H1 (cell line): ENCODE measurements around the gene TMEM161B. TPM values are rescaled to one million over a fixed set of nuclear protein-coding genes. Genes with fewer than 3 reads are reported as not detected.

ENCODE experiments used
- CTCF ChIA-PET: fragments of 300-600 bp; sonication (Branson Sonifier 250); formaldehyde crosslinking; loops from one replicate; lab custom pipeline; 2021; ENCODE audit not compliant: partially characterized antibody; lab: Charles Lee
- POLR2A ChIA-PET: fragments of 300-600 bp; sonication (Branson Sonifier 250); formaldehyde crosslinking; loops from one replicate; lab custom pipeline; 2021; ENCODE audit warnings: inconsistent platforms; ENCODE audit not compliant: partially characterized antibody; lab: Charles Lee
- DNase-seq, 2 experiments: peaks; one replicate each; pipeline versions ENCODE4 v3.0.0 to v3.0.0-alpha.2; 2010 to 2022; ENCODE audit warnings: low spot score in 2 of 2, low read depth in 1 of 2, mixed read lengths in 1 of 2
- FAIRE-seq: peaks from 2 replicates; lab custom pipeline; 2011; peaks lifted over from hg19 to GRCh38; lab: Jason Lieb, UNC
- H2AFZ ChIP-seq: 2 replicates; pipeline ENCODE4 v1.8.1; 2012; ENCODE audit warnings: low read length, inconsistent platforms
- H2AK5ac ChIP-seq: 2 replicates; pipeline ENCODE4 v1.6.1; 2013; ENCODE audit warnings: low read depth, low read length
- H2BK120ac ChIP-seq: replicated peaks from 2 replicates; pipeline ENCODE3; 2013; ENCODE audit warnings: low read depth, low read length, inconsistent platforms
- H2BK12ac ChIP-seq: 2 replicates; pipeline ENCODE4 v1.6.1; 2013; ENCODE audit warnings: low read depth, low read length
- H2BK15ac ChIP-seq: 2 replicates; pipeline ENCODE4 v1.6.1; 2013; ENCODE audit warnings: low read length
- H2BK20ac ChIP-seq: 2 replicates; pipeline ENCODE4 v1.6.1; 2013; ENCODE audit warnings: low read length
- H2BK5ac ChIP-seq: 2 replicates; pipeline ENCODE4 v1.6.1; 2013; ENCODE audit warnings: low read depth, low read length
- H3K14ac ChIP-seq: 2 replicates; pipeline ENCODE4 v1.6.1; 2013; ENCODE audit warnings: inconsistent platforms; ENCODE audit not compliant: insufficient read length
- H3K18ac ChIP-seq: 2 replicates; pipeline ENCODE4 v1.6.1; 2013; ENCODE audit warnings: low read length; ENCODE audit errors: extremely low read depth
- H3K23ac ChIP-seq: 2 replicates; pipeline ENCODE4 v1.6.1; 2013; ENCODE audit warnings: inconsistent platforms; ENCODE audit not compliant: insufficient read length
- H3K23me2 ChIP-seq: 2 replicates; pipeline ENCODE4 v1.6.1; 2013; ENCODE audit warnings: low read depth, low read length
- H3K27ac ChIP-seq: 2 replicates; pipeline ENCODE4 v1.6.1; 2011; ENCODE audit warnings: low read depth, low read length, inconsistent platforms
- H3K27me3 ChIP-seq, 4 experiments: replicated peaks in 1 of 4; 1 replicate in 1 of 4; 2 replicates in 3 of 4; pipeline versions ENCODE4 v1.6.1 to v1.8.1; 2011 to 2013; ENCODE audit warnings: low read length in 3 of 4, mild to moderate bottlenecking in 3 of 4, inconsistent platforms in 2 of 4, mixed read lengths in 2 of 4, moderate library complexity in 1 of 4; ENCODE audit not compliant: control insufficient read depth in 3 of 4, insufficient read depth in 3 of 4; ENCODE audit errors: extremely low read depth in 1 of 4
- H3K36me3 ChIP-seq, 4 experiments: 2 replicates each; pipeline versions ENCODE4 v1.6.1 to v1.8.1; 2011 to 2013; ENCODE audit warnings: mild to moderate bottlenecking in 4 of 4, low read length in 3 of 4, moderate library complexity in 2 of 4, control low read depth in 1 of 4, inconsistent platforms in 1 of 4; ENCODE audit not compliant: insufficient read depth in 4 of 4, control insufficient read depth in 2 of 4
- H3K4ac ChIP-seq: replicated peaks from 2 replicates; pipeline ENCODE3; 2013; ENCODE audit warnings: low read length, low read depth, mixed read lengths, inconsistent platforms; ENCODE audit not compliant: insufficient read length
- H3K4me1 ChIP-seq, 4 experiments: replicated peaks in 1 of 4; 1 replicate in 1 of 4; 2 replicates in 3 of 4; pipeline versions ENCODE4 v1.6.1 to v1.8.1; 2011 to 2013; ENCODE audit warnings: low read length in 3 of 4, inconsistent platforms in 2 of 4, mixed read lengths in 1 of 4; ENCODE audit not compliant: insufficient read depth in 4 of 4, control insufficient read depth in 3 of 4
- H3K4me2 ChIP-seq, 2 experiments: 2 replicates each; pipeline versions ENCODE4 v1.6.1 to v1.8.1; 2011 to 2013; ENCODE audit warnings: low read depth in 2 of 2, low read length in 2 of 2, control low read depth in 1 of 2, inconsistent platforms in 1 of 2, mild to moderate bottlenecking in 1 of 2; ENCODE audit not compliant: insufficient read depth in 1 of 2
- H3K4me3 ChIP-seq, 4 experiments: fragments of 200-600, 300-600 bp in 1 of 4; sonication (generic), shearing (Covaris generic), sonication (Bioruptor Twin) in 1 of 4; 2 replicates each; pipeline versions ENCODE4 v1.5.1 to v1.8.1; 2011 to 2016; ENCODE audit warnings: low read length in 4 of 4, low read depth in 3 of 4, control low read depth in 2 of 4, inconsistent platforms in 2 of 4, mild to moderate bottlenecking in 2 of 4, mixed read lengths in 1 of 4, moderate library complexity in 1 of 4; ENCODE audit not compliant: insufficient read depth in 2 of 4; ENCODE audit errors: extremely low read depth in 1 of 4
- H3K56ac ChIP-seq: replicated peaks from 2 replicates; pipeline ENCODE3; 2013; ENCODE audit warnings: low read depth, mild to moderate bottlenecking, mixed read lengths, low read length, inconsistent platforms; ENCODE audit not compliant: insufficient read length
- H3K79me1 ChIP-seq: 2 replicates; pipeline ENCODE4 v1.6.1; 2013; ENCODE audit warnings: low read depth, low read length, control low read depth
- H3K79me2 ChIP-seq, 2 experiments: 2 replicates each; pipeline versions ENCODE4 v1.6.1 to v1.8.1; 2012 to 2013; ENCODE audit warnings: low read length in 2 of 2, mild to moderate bottlenecking in 2 of 2, inconsistent platforms in 1 of 2; ENCODE audit not compliant: insufficient read depth in 2 of 2, control insufficient read depth in 1 of 2
- H3K9ac ChIP-seq, 4 experiments: replicated peaks in 1 of 4; 1 replicate in 1 of 4; 2 replicates in 3 of 4; pipeline versions ENCODE4 v1.6.1 to v1.8.1; 2011 to 2013; ENCODE audit warnings: low read depth in 3 of 4, low read length in 3 of 4, control low read depth in 2 of 4, mild to moderate bottlenecking in 2 of 4, moderate library complexity in 2 of 4, inconsistent platforms in 1 of 4; ENCODE audit errors: extremely low read depth in 1 of 4
- H3K9me3 ChIP-seq, 2 experiments: 2 replicates each; pipeline versions ENCODE4 v1.6.1 to v1.8.1; 2012 to 2013; ENCODE audit warnings: mild to moderate bottlenecking in 2 of 2, moderate library complexity in 2 of 2, control low read depth in 1 of 2, inconsistent platforms in 1 of 2, low read depth in 1 of 2, low read length in 1 of 2, mixed read lengths in 1 of 2; ENCODE audit not compliant: insufficient read depth in 2 of 2
- H4K20me1 ChIP-seq, 2 experiments: replicated peaks in 1 of 2; 2 replicates each; pipeline versions ENCODE3 to v1.8.1; 2011 to 2013; ENCODE audit warnings: inconsistent platforms in 2 of 2, low read length in 2 of 2, mild to moderate bottlenecking in 1 of 2; ENCODE audit not compliant: insufficient read depth in 2 of 2, control insufficient read depth in 1 of 2
- H4K5ac ChIP-seq: 2 replicates; pipeline ENCODE4 v1.6.1; 2013; ENCODE audit warnings: low read length, low read depth, mixed read lengths, inconsistent platforms; ENCODE audit not compliant: insufficient read length
- H4K8ac ChIP-seq: 2 replicates; pipeline ENCODE4 v1.8.0; 2013; ENCODE audit warnings: mild to moderate bottlenecking, moderate library complexity, low read length, inconsistent platforms; ENCODE audit not compliant: insufficient read depth; ENCODE audit errors: extremely low read depth
- H4K91ac ChIP-seq: replicated peaks from 2 replicates; pipeline ENCODE3; 2013; ENCODE audit warnings: low read length, mixed read lengths, inconsistent platforms; ENCODE audit not compliant: insufficient read length
- RAD21 ChIP-seq, 2 experiments: IDR thresholded peaks in 1 of 2; conservative IDR thresholded peaks in 1 of 2; 2 replicates each; pipeline ENCODE4 v1.6.1; 2011; ENCODE audit warnings: low read depth in 2 of 2, low read length in 2 of 2, improper control_type of control experiment in 1 of 2, inconsistent platforms in 1 of 2, mild to moderate bottlenecking in 1 of 2, moderate library complexity in 1 of 2
- SRF ChIP-seq: IDR thresholded peaks from 2 replicates; pipeline ENCODE4 v1.6.1; 2011; ENCODE audit warnings: mild to moderate bottlenecking, low read depth, low read length, moderate library complexity
- WGBS, 2 experiments: shearing (Covaris generic) in 1 of 2; methylation state at CpG; one replicate each; pipeline versions ENCODE4 v1.1.6 to v1.1.7; 2013 to 2015; ENCODE audit warnings: low lambda C conversion rate in 2 of 2, mixed read lengths in 2 of 2, inconsistent platforms in 1 of 2, low coverage in 1 of 2, missing lambda C conversion rate in 1 of 2; ENCODE audit not compliant: insufficient replicate concordance in 2 of 2, insufficient coverage in 1 of 2, insufficient read length in 1 of 2; ENCODE audit errors: extremely low coverage in 1 of 2, missing lambda C conversion rate in 1 of 2; 5-methylcytosine and 5-hydroxymethylcytosine counted together
- polyA plus RNA-seq, 7 experiments: library from polyadenylated mRNA; depleted of rRNA in 3 of 7; stranded (reverse) in 5 of 7; unstranded in 2 of 7; fragments of >200 nt in 5 of 7; fragments of 200-250 nt in 2 of 7; gene quantifications; 1 replicate in 5 of 7; 2 replicates in 1 of 7; 4 replicates in 1 of 7; pipeline versions ENCODE4 v1.2.1 to v1.2.3, GENCODE V29; 2011 to 2013; ENCODE audit warnings: missing spikeins in 2 of 7, mixed read lengths in 2 of 7
- total RNA-seq: library from RNA; stranded (reverse); fragmentation: NEBNext Ultra II Directional; extraction: Animal tissue kit (Norgen Biotek cat#: 25700); gene quantifications from 2 replicates; pipeline ENCODE4 v1.2.1, GENCODE V29; 2021
- TF ChIP-seq, protein P1 (sequence below), 3 experiments: IDR thresholded peaks; 1 replicate in 2 of 3; 2 replicates in 1 of 3; pipeline versions ENCODE4 v1.5.1 to v1.6.1; 2011; ENCODE audit warnings: low read length in 3 of 3, mild to moderate bottlenecking in 3 of 3, inconsistent platforms in 2 of 3, low read depth in 1 of 3, moderate library complexity in 1 of 3; ENCODE audit not compliant: insufficient read depth in 1 of 3; ENCODE audit errors: control extremely low read depth in 1 of 3

The TMEM161B gene
- total and polyA plus RNA-seq, 2 of the 8 experiments (the other 6 are each of a cell fraction or from before 2014, with no cell fraction given): 7.4 to 13.8 TPM

DNA sequence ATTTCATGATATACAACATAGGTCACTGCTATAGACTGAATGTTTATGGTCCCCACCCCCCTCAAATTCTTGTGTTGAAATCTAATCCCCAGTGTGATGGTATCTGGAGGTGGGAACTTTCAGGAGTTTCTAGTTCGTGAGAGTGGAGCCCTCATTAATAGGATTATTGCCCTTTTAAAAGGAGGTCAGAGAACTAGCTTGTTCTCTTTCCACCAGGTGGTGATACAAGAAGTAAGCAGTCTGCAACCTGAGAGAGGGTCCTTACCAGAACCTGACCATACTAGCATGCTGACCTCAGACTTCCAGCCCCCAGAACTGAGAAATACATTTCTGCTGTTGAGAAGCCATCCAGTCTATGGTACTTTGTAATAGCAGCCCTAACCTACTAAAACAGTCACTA is 33.3 kb downstream of the TMEM161B start:
- Histone ChIP-seq H2BK15ac (no peak overlapping the region), H3K27me3 (no peaks in the 10 kb centered on the region), H3K4ac (no peak overlapping the region), H2BK5ac (no peak overlapping the region), H3K9ac (no peak overlapping the region), H2BK12ac (no peak overlapping the region), H3K36me3 (peaks cover 0 to 5% (median 0%) of the 10 kb centered on the region in 4 experiments; a peak in 1 of 8 replicates), H3K27ac (no peak overlapping the region), H3K4me3 (peak overlapping the region in 1 of 4 experiments; percentile 17; a peak in 1 of 8 replicates), H3K4me1 (peaks cover 0 to 12% (median 7%) of the 10 kb centered on the region in 4 experiments; a peak in 5 of 7 replicates), H2AFZ (no peak overlapping the region), H4K8ac (no peak overlapping the region), H3K23ac (no peak overlapping the region), H2AK5ac (no peak overlapping the region), H3K9me3 (no peaks in the 10 kb centered on the region), H3K18ac (no peak overlapping the region), H4K5ac (no peak overlapping the region), H2BK20ac (no peak overlapping the region), H3K23me2 (no peaks in the 10 kb centered on the region), H4K91ac (no peak overlapping the region), H3K79me2 (peaks cover 0 to 11% of the 10 kb centered on the region in 2 experiments; a peak in 2 of 4 replicates), H3K56ac (no peak overlapping the region), H3K79me1 (no peaks in the 10 kb centered on the region), H2BK120ac (no peak overlapping the region), H3K14ac (no peak overlapping the region), H4K20me1 (peaks cover 0 to 3% of the 10 kb centered on the region in 2 experiments), H3K4me2 (no peak overlapping the region; a peak in 1 of 4 replicates)
- 64% methylated on average over 1 of the region's 1 CpG; no CpG with 5 or more reads in 1 of the 2 experiments for WGBS, 2 experiments
- DNase-seq (no peak), FAIRE-seq (no peak)
- TF ChIP-seq RAD21 (IDR thresholded peaks at IDR 0.05 in 1 of 2, conservative IDR thresholded peaks at IDR 0.05 in 1 of 2; ENCODE audit: low read depth in 2 of 2, low read length in 2 of 2): peak; percentile 11 to 40; a peak in 2 of 4 replicates
- no peak for TF ChIP-seq SRF
- TF ChIP-seq, protein P1, sequence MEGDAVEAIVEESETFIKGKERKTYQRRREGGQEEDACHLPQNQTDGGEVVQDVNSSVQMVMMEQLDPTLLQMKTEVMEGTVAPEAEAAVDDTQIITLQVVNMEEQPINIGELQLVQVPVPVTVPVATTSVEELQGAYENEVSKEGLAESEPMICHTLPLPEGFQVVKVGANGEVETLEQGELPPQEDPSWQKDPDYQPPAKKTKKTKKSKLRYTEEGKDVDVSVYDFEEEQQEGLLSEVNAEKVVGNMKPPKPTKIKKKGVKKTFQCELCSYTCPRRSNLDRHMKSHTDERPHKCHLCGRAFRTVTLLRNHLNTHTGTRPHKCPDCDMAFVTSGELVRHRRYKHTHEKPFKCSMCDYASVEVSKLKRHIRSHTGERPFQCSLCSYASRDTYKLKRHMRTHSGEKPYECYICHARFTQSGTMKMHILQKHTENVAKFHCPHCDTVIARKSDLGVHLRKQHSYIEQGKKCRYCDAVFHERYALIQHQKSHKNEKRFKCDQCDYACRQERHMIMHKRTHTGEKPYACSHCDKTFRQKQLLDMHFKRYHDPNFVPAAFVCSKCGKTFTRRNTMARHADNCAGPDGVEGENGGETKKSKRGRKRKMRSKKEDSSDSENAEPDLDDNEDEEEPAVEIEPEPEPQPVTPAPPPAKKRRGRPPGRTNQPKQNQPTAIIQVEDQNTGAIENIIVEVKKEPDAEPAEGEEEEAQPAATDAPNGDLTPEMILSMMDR (IDR thresholded peaks at IDR 0.05; ENCODE audit: control extremely low read depth in 1 of 3, insufficient read depth in 1 of 3, low read depth in 1 of 3, low read length in 3 of 3): peak in 1 of 3 experiments; percentile 15; a peak in 1 of 4 replicates
- POLR2A ChIA-PET: interaction anchor here (1.0 to 1.2 kb wide), 2 partner anchors 26 to 154 kb away, joined by 3 to 4 read pairs; no protein-coding TSS in a partner anchor
- CTCF ChIA-PET: interaction anchor here (0.7 to 2.4 kb wide), 9 partner anchors 8 to 455 kb away, joined by 3 to 8 read pairs (median 3); no protein-coding TSS in a partner anchor
